NCI-H2029 treated with DMSO at 0.1 percent for 48 hours (cell line): ENCODE results near the gene FAM53A.
"Not testable (repeated sequence)": the region's sequence is repeated elsewhere in the genome, so short reads cannot be mapped to it uniquely, and the experiment has no call there.

Experiments
- DNase-seq: peaks from one replicate; lab custom pipeline; 2025; lab: John Stamatoyannopoulos, UW

Gene FAM53A

GRCh38 chr4:1686440-1687036 lies 2.4 kb upstream of the FAM53A start:
- no peak for DNase-seq

- no peak for DNase-seq
These were observed 1.4 kb upstream of the FAM53A start for GRCh38 chr4:1685235-1686150.

- no peak for DNase-seq
These were observed 557 bp upstream of the FAM53A start for GRCh38 chr4:1684506-1685234.

GRCh38 chr4:1683261-1683735 lies 815 bp downstream of the FAM53A start:
- no peak for DNase-seq

GRCh38 chr4:1682860-1683259 lies 1.3 kb downstream of the FAM53A start:
- no peak for DNase-seq

GRCh38 chr4:1678244-1678643 lies 5.9 kb downstream of the FAM53A start:
- DNase-seq: no peak

GRCh38 chr4:1676605-1677525 lies 7.2 kb downstream of the FAM53A start:
- no peak for DNase-seq

- no peak for DNase-seq
These were observed 8.3 kb downstream of the FAM53A start for GRCh38 chr4:1675802-1676137.

DNA sequence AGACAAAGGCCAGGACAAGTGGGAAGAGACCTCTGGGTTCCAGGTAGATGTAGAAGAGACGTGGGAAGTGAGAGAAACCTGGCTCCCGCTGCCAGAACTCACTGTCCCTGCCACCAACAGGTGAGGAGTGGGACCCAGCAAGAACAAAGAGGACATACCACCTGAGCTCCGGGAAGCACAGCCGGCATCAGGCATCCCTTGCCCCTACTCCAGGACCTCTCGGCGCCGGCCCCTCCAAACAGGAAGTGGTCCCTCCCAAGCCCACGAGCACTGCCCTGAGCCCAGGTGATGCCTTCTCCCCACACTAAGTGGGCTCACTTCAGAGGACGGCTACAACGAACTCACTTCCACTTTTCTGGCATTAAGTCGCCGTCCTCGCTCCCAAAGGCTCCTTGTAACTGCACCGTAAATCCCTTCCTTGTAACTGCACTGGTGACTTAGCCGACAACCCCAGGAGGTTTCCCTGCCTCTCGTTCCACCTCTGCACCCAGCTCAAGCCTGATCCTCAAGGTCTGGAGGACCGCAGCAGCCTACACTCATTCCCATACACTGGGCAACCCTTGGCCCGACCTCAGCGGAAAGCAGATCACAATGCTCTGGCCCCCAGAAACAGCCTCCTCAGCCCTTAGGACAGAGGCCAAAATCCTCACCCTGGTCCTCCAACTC lies 8.8 kb downstream of the FAM53A start:
- no peak for DNase-seq

- no peak for DNase-seq
These were observed 9.4 kb downstream of the FAM53A start for GRCh38 chr4:1674682-1675081.

- DNase-seq: no peak
These were observed 10.4 kb downstream of the FAM53A start for GRCh38 chr4:1673671-1674070.

- not testable (repeated sequence) for DNase-seq
These were observed 13.1 kb downstream of the FAM53A start for GRCh38 chr4:1671011-1671410.

GRCh38 chr4:1670279-1670678 lies 13.8 kb downstream of the FAM53A start:
- no peak for DNase-seq

- DNase-seq: no peak
These were observed 14.3 kb downstream of the FAM53A start for GRCh38 chr4:1669850-1670249.

DNA sequence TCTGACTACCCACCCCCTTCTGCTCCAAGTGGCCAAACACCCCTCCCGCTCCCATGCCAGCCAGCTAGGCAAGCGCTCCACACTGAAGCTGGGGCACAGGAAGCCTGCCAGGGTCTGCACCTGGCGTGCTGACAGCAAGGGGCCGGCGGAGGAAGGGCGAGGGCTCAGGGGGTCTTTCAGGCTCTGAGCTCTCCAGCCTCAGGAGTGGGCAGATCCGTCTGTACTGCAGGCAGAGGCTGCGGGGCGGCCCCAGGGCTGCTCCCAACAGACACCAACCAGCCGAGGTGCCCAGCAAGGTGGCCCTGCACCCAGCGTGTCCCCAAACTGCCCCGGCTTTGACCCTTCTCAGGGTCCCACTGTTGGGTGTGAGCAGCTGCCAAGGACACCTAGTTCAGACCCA lies 14.8 kb downstream of the FAM53A start:
- no peak for DNase-seq

GRCh38 chr4:1668488-1668840 lies 15.6 kb downstream of the FAM53A start:
- DNase-seq: no peak

GRCh38 chr4:1667273-1667672 lies 16.8 kb downstream of the FAM53A start:
- DNase-seq: no peak

- no peak for DNase-seq
These were observed 17.7 kb downstream of the FAM53A start for GRCh38 chr4:1666391-1666790.

DNA sequence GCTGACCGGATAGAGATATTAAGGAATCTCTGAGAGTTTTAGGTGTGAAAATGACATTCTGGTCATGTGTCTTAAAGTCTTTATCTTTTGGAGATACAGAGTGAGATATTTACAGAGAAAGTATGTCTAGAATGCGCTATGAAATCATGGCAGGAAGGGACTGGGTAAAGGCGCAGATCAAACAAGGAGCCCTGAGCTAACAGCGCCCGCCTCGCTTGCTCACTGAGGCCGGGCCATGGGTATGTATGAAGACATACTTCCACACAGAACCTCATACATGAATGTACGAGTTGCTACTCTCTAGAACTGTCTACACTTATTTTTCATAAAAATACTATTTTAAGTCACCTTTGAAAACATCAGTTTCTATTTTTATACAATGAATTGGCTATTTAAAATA lies 20.0 kb downstream of the FAM53A start:
- DNase-seq: no peak

- no peak for DNase-seq
These were observed 20.6 kb downstream of the FAM53A start for GRCh38 chr4:1663549-1663948.

DNA sequence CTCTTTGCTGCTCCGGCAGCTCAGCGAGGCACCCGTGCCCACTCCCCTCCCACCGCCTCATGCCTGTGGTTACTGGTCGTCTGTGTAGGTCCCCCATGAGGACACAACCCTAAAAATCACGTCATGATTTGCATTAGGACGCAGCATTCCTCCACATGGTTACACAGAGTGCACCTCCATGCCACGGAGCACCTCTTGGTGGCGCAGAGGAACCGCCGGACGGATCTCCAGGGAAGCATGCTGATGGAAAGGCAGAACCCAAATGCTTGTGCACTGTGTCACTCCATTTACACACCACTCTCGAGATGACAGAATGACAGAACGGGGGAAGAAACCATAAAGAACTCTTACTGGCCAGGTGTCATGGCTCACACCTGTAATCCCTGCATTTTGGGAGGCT lies 22.4 kb downstream of the FAM53A start:
- no peak for DNase-seq
